K562 (cell line): ENCODE data around the gene PLXNB3. TPM values are rescaled to one million over a fixed set of nuclear protein-coding genes. Genes with fewer than 3 reads are reported as not detected.

Experiments
- ATF1 ChIP-seq, 2 experiments: fragments of 450-650 bp in 1 of 2; IDR thresholded peaks; 2 replicates each; pipeline ENCODE4 v1.6.1; 2016; ENCODE audit warnings: missing compliant biosample characterization in 1 of 2, missing genetic modification characterization in 1 of 2
- HMG20A ChIP-seq: fragments of 450-650 bp; formaldehyde crosslinking; conservative IDR thresholded peaks from 2 replicates; pipeline ENCODE4 v1.4.0; 2020; ENCODE audit warnings: mild to moderate bottlenecking, mixed read lengths
- MYBL2 ChIP-seq, 2 experiments: fragments of 450-650 bp in 1 of 2; sonication (generic) in 1 of 2; formaldehyde crosslinking in 1 of 2; IDR thresholded peaks; 2 replicates each; pipeline versions ENCODE4 v1.6.1 to v1.8.1; 2017 to 2022; ENCODE audit warnings: borderline replicate concordance in 1 of 2, inconsistent platforms in 1 of 2, low read depth in 1 of 2, mild to moderate bottlenecking in 1 of 2, missing genetic modification reagents in 1 of 2, moderate library complexity in 1 of 2
- RHOXF2B ChIP-seq: fragments of 250-450 bp; sonication (Bioruptor Pico); conservative IDR thresholded peaks from 2 replicates; pipeline ENCODE4 v1.5.1; 2021
- SAFB2 ChIP-seq: fragments of 200-400 bp; formaldehyde crosslinking; IDR thresholded peaks from 2 replicates; pipeline ENCODE4 v1.6.1; 2018; ENCODE audit warnings: borderline replicate concordance, low read length, low read depth, moderate library complexity; ENCODE audit not compliant: severe bottlenecking
- SAP30 ChIP-seq: fragments of 200-600 bp; sonication (generic); IDR thresholded peaks from 2 replicates; pipeline ENCODE4 v1.6.1; 2012; ENCODE audit warnings: borderline replicate concordance, low read depth, mild to moderate bottlenecking, moderate library complexity, low read length, control low read depth, inconsistent platforms; ENCODE audit not compliant: insufficient read depth, poor library complexity, severe bottlenecking
- SETDB1 ChIP-seq: IDR thresholded peaks from one replicate; pipeline ENCODE4 v1.6.1; 2012; ENCODE audit warnings: low read length, control low read depth, inconsistent platforms
- ZBTB34 ChIP-seq: fragments of 250-450 bp; sonication (Bioruptor Pico); IDR thresholded peaks from 2 replicates; pipeline ENCODE4 v1.8.0; 2021; ENCODE audit warnings: mild to moderate bottlenecking, moderate library complexity
- ZFPM2 ChIP-seq: fragments of 250-450 bp; sonication (Bioruptor Pico); IDR thresholded peaks from 2 replicates; pipeline ENCODE4 v1.5.1; 2022; ENCODE audit warnings: mild to moderate bottlenecking
- ZNF696 ChIP-seq: fragments of 250-450 bp; sonication (Bioruptor Pico); conservative IDR thresholded peaks from 2 replicates; pipeline ENCODE4 v1.4.0; 2020; ENCODE audit warnings: mild to moderate bottlenecking, moderate library complexity
- polyA plus RNA-seq, 8 experiments: library from polyadenylated mRNA; depleted of rRNA in 4 of 8; stranded (reverse) in 5 of 8; unstranded in 3 of 8; fragments of >200 nt; fragmentation: Nextera tagmentation in 2 of 8; fragmentation: Illumina TruSeq in 1 of 8; extraction: Ambion mirVana in 2 of 8; extraction: Trizol in 1 of 8; gene quantifications; 2 replicates each; pipeline versions ENCODE4 v1.2.1 to v1.2.3, GENCODE V29; 2011 to 2014; ENCODE audit warnings: inconsistent platforms in 1 of 8, missing spikeins in 1 of 8
- total RNA-seq, 7 experiments: library from RNA; depleted of rRNA in 6 of 7; stranded (reverse); fragments of >200 nt in 6 of 7; fragmentation: Illumina TruSeq in 2 of 7; extraction: Trizol in 2 of 7; gene quantifications; 2 replicates each; pipeline versions ENCODE4 v1.2.1 to v1.2.3, GENCODE V29; 2011 to 2021; ENCODE audit warnings: low replicate concordance in 1 of 7
- TF ChIP-seq, protein P1 (sequence below): fragments of 200-800 bp; sonication (Bioruptor generic); IDR thresholded peaks from 2 replicates; pipeline ENCODE4 v1.6.1; 2017; ENCODE audit warnings: missing genetic modification characterization, missing compliant biosample characterization
- TF ChIP-seq, protein P2 (sequence below): sonication (generic); formaldehyde crosslinking; IDR thresholded peaks from 2 replicates; pipeline ENCODE4 v1.5.0; 2020; ENCODE audit warnings: missing genetic modification reagents
- TF ChIP-seq, protein P3 (sequence below): fragments of 450-650 bp; IDR thresholded peaks from one replicate; pipeline ENCODE4 v1.6.1; 2018; ENCODE audit warnings: mild to moderate bottlenecking, moderate library complexity; ENCODE audit not compliant: partially characterized antibody
- TF ChIP-seq, protein P4 (sequence below): fragments of 250-450 bp; sonication (Bioruptor Pico); IDR thresholded peaks from 2 replicates; pipeline ENCODE4 v1.5.0; 2021
- TF ChIP-seq, protein P5 (sequence below): fragments of 450-650 bp; formaldehyde crosslinking; IDR thresholded peaks from 2 replicates; pipeline ENCODE4 v1.4.0; 2020; ENCODE audit warnings: mild to moderate bottlenecking, moderate library complexity

Gene PLXNB3
- total and polyA plus RNA-seq, 9 of the 15 experiments (the other 6 are each of a cell fraction or from before 2014, with no cell fraction given) = 0.22 to 2.0 (median 1.4) TPM; not detected in 2

GRCh38 chrX:153726286-153727122, 37.5 kb upstream of the PLXNB3 start (continued):
- TF ChIP-seq ATF1 (CRISPR knock-in tag; IDR thresholded peaks at IDR 0.05) (no peak), ATF1 (tag; IDR thresholded peaks at IDR 0.05) (peak; percentile 21; the same call in 1 of the 2 replicates), MYBL2 (IDR thresholded peaks at IDR 0.05; ENCODE audit: low read depth) (no peak), MYBL2 (CRISPR knock-in tag; IDR thresholded peaks at IDR 0.05; ENCODE audit: borderline replicate concordance) (no peak), RHOXF2B (no peak), SETDB1 (no peak), ZNF696 (CRISPR knock-in tag) (no peak), ZBTB34 (no peak), HMG20A (no peak), ZFPM2 (no peak), SAFB2 (no peak), SAP30 (no peak)
- TF ChIP-seq, protein P1, sequence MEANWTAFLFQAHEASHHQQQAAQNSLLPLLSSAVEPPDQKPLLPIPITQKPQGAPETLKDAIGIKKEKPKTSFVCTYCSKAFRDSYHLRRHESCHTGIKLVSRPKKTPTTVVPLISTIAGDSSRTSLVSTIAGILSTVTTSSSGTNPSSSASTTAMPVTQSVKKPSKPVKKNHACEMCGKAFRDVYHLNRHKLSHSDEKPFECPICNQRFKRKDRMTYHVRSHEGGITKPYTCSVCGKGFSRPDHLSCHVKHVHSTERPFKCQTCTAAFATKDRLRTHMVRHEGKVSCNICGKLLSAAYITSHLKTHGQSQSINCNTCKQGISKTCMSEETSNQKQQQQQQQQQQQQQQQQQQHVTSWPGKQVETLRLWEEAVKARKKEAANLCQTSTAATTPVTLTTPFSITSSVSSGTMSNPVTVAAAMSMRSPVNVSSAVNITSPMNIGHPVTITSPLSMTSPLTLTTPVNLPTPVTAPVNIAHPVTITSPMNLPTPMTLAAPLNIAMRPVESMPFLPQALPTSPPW (CRISPR knock-in tag) = peak; percentile 79
- TF ChIP-seq, protein P2, sequence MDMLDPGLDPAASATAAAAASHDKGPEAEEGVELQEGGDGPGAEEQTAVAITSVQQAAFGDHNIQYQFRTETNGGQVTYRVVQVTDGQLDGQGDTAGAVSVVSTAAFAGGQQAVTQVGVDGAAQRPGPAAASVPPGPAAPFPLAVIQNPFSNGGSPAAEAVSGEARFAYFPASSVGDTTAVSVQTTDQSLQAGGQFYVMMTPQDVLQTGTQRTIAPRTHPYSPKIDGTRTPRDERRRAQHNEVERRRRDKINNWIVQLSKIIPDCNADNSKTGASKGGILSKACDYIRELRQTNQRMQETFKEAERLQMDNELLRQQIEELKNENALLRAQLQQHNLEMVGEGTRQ = no peak
- TF ChIP-seq, protein P3, sequence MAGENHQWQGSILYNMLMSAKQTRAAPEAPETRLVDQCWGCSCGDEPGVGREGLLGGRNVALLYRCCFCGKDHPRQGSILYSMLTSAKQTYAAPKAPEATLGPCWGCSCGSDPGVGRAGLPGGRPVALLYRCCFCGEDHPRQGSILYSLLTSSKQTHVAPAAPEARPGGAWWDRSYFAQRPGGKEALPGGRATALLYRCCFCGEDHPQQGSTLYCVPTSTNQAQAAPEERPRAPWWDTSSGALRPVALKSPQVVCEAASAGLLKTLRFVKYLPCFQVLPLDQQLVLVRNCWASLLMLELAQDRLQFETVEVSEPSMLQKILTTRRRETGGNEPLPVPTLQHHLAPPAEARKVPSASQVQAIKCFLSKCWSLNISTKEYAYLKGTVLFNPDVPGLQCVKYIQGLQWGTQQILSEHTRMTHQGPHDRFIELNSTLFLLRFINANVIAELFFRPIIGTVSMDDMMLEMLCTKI = no peak
- TF ChIP-seq, protein P4, sequence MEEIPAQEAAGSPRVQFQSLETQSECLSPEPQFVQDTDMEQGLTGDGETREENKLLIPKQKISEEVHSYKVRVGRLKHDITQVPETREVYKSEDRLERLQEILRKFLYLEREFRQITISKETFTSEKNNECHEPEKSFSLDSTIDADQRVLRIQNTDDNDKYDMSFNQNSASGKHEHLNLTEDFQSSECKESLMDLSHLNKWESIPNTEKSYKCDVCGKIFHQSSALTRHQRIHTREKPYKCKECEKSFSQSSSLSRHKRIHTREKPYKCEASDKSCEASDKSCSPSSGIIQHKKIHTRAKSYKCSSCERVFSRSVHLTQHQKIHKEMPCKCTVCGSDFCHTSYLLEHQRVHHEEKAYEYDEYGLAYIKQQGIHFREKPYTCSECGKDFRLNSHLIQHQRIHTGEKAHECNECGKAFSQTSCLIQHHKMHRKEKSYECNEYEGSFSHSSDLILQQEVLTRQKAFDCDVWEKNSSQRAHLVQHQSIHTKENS = no peak
- TF ChIP-seq, protein P5, sequence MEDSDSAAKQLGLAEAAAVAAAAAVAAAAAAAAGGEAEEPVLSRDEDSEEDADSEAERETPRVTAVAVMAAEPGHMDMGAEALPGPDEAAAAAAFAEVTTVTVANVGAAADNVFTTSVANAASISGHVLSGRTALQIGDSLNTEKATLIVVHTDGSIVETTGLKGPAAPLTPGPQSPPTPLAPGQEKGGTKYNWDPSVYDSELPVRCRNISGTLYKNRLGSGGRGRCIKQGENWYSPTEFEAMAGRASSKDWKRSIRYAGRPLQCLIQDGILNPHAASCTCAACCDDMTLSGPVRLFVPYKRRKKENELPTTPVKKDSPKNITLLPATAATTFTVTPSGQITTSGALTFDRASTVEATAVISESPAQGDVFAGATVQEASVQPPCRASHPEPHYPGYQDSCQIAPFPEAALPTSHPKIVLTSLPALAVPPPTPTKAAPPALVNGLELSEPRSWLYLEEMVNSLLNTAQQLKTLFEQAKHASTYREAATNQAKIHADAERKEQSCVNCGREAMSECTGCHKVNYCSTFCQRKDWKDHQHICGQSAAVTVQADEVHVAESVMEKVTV (CRISPR knock-in tag) = no peak
